Measurements from ENCODE around the gene ITPR3. TPM values are rescaled to one million over a fixed set of nuclear protein-coding genes. Genes with fewer than 3 reads are reported as not detected.
A peak's percentile ranks its signal among the peaks of the same experiment; 100 is the strongest.
"Not testable (repeated sequence)": the region's sequence is repeated elsewhere in the genome, so short reads cannot be mapped to it uniquely, and the experiment has no call there.

ITPR3 gene
- polyA plus RNA-seq, 1 donor, result 49.6 TPM

DNA sequence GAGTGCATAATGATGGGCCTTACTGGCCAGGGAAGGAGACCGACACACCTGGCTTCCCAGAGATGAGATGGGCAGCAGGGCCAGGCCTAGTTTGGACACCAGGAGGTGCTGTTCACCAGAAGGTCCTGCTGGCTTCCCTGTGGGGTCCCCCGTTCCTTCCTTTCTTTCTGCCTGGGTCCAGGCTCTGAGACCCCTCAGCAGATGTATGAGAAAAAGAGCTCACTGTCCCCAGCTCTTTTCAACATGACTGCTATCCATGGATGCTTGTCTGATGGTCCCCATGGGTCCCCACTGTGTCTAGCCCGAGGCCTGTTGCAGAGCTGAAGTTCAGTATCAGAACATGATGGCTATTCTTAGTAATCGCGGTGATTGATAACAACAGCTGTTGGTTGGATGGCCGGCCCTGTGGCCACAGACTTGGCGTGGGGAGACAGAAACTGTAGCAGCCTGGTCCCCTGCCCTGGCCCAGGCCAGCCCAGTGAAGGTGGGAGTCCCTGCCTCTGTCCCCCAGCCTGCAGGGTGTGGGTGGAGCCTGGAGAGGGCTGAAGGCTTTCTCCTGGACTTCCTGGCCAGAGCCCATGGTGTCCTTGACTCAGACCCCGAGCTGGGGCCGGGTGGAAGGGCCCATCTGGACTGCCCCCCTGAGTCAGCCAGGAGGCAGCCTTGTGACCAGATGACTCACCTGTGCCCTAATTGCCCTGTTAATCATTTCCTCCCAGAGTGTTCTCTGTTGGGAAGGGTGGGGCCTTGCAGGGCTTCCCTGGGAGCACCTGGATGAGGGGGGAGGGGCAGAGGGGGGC, 31.2 kb upstream of the ITPR3 start:
- no peaks in the 10 kb centered on the region for H3K27me3 ChIP-seq (ENCODE audit: control insufficient read depth, insufficient read depth, low read length)
- no peak overlapping the region for H3K4me3 ChIP-seq (ENCODE audit: low read length)
- H3K36me3 ChIP-seq (ENCODE audit: control insufficient read depth, insufficient read depth, low read length), result no peaks in the 10 kb centered on the region
- WGBS (ENCODE audit: insufficient coverage, low lambda C conversion rate), result no CpG with 5 or more reads among the region's 9 CpGs
- DNase-seq, result peak; percentile 96 to 99
- peaks cover 5% of the 10 kb centered on the region for H3K9me3 ChIP-seq (ENCODE audit: control insufficient read depth, low read depth, low read length)
- peaks cover 45% of the 10 kb centered on the region for H3K4me1 ChIP-seq (ENCODE audit: control insufficient read depth, insufficient read depth, low read length)
- H3K27ac ChIP-seq (ENCODE audit: low read length), result peak overlapping the region; percentile 98

GRCh38 chr6:33590531-33591198, 30.5 kb upstream of the ITPR3 start:
- H3K4me3 ChIP-seq (ENCODE audit: low read length), result no peak overlapping the region
- H3K27me3 ChIP-seq (ENCODE audit: control insufficient read depth, insufficient read depth, low read length), result no peaks in the 10 kb centered on the region
- peak overlapping the region; percentile 98 for H3K27ac ChIP-seq (ENCODE audit: low read length)
- peaks cover 42% of the 10 kb centered on the region for H3K4me1 ChIP-seq (ENCODE audit: control insufficient read depth, insufficient read depth, low read length)
- DNase-seq, result peak; percentile 63 to 91
- peaks cover 5% of the 10 kb centered on the region for H3K9me3 ChIP-seq (ENCODE audit: control insufficient read depth, low read depth, low read length)
- no CpG with 5 or more reads among the region's 15 CpGs for WGBS (ENCODE audit: insufficient coverage, low lambda C conversion rate)
- H3K36me3 ChIP-seq (ENCODE audit: control insufficient read depth, insufficient read depth, low read length), result no peaks in the 10 kb centered on the region

DNA sequence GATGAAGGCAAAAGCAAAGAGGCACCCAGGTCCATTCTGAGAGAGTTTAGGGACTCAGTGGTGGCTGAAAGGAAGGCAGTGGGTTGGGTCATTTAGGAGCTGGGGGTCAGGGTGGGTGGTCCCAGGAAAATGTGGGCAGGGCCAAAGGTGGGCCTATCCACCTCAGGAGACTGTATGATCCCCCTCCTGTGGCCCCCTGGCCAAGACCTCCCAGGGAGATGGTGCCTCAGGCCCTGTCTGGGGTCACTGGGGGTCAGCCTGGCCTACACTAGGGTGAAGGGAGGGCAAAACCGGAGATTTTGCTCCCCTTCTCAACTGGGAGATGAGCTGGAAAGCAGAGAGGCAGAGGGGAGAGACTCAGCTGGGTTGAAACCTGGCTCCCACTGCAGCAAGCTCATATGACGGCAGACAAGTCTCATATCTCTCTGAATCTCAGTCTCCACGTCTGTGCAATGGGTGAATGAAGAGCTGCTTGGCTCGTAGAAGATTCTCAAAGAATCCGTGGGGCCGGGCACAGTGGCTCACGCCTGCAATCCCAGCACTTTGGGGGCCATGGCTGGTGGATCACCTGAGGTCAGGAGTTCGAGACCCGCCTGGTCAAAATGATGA, 29.6 kb upstream of the ITPR3 start:
- DNase-seq, result no peak
- Histone ChIP-seq H3K4me1 (ENCODE audit: control insufficient read depth, insufficient read depth, low read length) (peaks cover 42% of the 10 kb centered on the region), H3K4me3 (ENCODE audit: low read length) (no peak overlapping the region), H3K27ac (ENCODE audit: low read length) (peak overlapping the region; percentile 98), H3K9me3 (ENCODE audit: control insufficient read depth, low read depth, low read length) (peaks cover 5% of the 10 kb centered on the region), H3K36me3 (ENCODE audit: control insufficient read depth, insufficient read depth, low read length) (no peaks in the 10 kb centered on the region), H3K27me3 (ENCODE audit: control insufficient read depth, insufficient read depth, low read length) (no peaks in the 10 kb centered on the region)
- WGBS (ENCODE audit: insufficient coverage, low lambda C conversion rate), result no CpG with 5 or more reads among the region's 9 CpGs

DNA sequence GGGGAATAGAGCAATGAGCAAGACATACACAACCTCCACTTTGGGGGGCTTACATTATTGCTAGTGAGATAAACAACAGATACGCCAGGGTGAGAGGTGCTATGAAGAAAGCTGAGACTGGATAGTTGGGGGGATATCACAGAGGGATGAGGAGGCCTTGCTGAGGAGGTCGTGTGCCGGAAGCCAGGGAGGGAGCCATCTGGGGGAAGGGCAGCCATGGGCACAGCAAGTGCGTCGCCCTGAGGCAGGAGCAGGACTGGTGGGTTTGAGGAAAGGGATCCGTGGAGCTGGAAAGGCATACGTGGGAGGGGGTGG, 28.9 kb upstream of the ITPR3 start:
- no peak overlapping the region for H3K4me3 ChIP-seq (ENCODE audit: low read length)
- no peak for DNase-seq
- H3K27ac ChIP-seq (ENCODE audit: low read length), result no peak overlapping the region
- no peaks in the 10 kb centered on the region for H3K27me3 ChIP-seq (ENCODE audit: control insufficient read depth, insufficient read depth, low read length)
- peaks cover 42% of the 10 kb centered on the region for H3K4me1 ChIP-seq (ENCODE audit: control insufficient read depth, insufficient read depth, low read length)
- peaks cover 5% of the 10 kb centered on the region for H3K9me3 ChIP-seq (ENCODE audit: control insufficient read depth, low read depth, low read length)
- 100% methylated on average over 1 of the region's 7 CpGs for WGBS (ENCODE audit: insufficient coverage, low lambda C conversion rate)
- no peaks in the 10 kb centered on the region for H3K36me3 ChIP-seq (ENCODE audit: control insufficient read depth, insufficient read depth, low read length)

DNA sequence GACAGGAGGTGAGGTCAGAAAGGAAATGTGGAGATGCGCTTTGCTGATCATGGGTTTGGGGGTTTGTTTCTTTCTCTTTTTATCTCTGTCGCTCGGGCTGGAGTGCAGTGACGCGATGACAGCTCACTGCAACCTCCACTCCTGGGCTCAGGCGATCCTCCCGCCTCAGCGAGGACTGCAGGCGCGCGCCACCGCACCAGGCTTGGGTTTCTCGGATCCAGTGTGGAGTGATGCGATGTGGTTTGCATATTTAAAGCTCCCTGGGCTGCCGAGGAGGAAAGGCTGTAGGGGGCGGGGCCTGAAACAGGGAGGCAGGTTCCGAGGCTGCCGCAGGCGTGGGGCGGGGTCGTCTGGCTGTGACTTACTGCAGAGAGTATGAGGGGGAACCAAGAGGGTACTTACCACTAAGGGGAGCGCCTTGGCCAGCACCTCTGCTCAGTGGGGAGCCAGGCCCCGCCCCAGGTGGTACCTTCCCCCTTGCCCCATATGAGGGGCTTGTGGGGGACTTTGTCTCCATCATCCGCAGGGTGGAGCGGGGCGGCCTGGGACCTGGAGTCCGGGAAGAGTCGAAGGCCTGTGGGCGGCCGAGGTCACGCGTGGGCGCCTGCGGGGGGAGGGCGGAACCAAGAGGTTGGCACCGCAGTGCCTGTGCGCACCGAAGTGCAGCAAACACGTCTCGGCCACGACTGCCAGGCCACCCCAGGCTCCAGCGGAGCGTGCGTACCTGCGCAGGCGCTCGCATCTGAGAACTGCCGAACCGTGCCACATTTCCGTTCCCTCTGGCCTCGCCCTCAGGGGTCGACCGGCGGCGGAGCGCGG, 28.3 kb upstream of the ITPR3 start:
- peaks cover 5% of the 10 kb centered on the region for H3K9me3 ChIP-seq (ENCODE audit: control insufficient read depth, low read depth, low read length)
- peaks cover 42% of the 10 kb centered on the region for H3K4me1 ChIP-seq (ENCODE audit: control insufficient read depth, insufficient read depth, low read length)
- WGBS (ENCODE audit: insufficient coverage, low lambda C conversion rate), result no CpG with 5 or more reads among the region's 57 CpGs
- peak in 1 of 2 donors; percentile 65 for DNase-seq
- no peak overlapping the region for H3K27ac ChIP-seq (ENCODE audit: low read length)
- no peaks in the 10 kb centered on the region for H3K27me3 ChIP-seq (ENCODE audit: control insufficient read depth, insufficient read depth, low read length)
- no peaks in the 10 kb centered on the region for H3K36me3 ChIP-seq (ENCODE audit: control insufficient read depth, insufficient read depth, low read length)
- H3K4me3 ChIP-seq (ENCODE audit: low read length), result peak overlapping the region; percentile 26

DNA sequence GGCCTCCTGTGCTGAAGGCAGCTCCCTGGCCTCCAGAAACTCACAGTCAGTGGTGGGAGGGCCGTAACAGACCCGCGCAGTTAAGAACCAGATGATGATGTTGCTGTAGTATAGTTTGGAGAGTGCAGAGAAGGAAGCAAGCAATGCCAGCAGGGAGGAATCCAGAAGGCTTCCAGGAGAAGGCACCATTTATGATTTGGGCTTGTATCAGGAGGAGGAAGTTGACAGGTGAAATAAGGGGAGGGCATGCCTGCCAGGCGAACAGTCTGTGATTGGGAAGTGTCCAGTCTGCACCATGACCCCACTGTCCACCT, 27.8 kb upstream of the ITPR3 start:
- DNase-seq, result no peak
- Histone ChIP-seq H3K36me3 (ENCODE audit: control insufficient read depth, insufficient read depth, low read length) (no peaks in the 10 kb centered on the region), H3K27me3 (ENCODE audit: control insufficient read depth, insufficient read depth, low read length) (no peaks in the 10 kb centered on the region), H3K27ac (ENCODE audit: low read length) (no peak overlapping the region), H3K4me1 (ENCODE audit: control insufficient read depth, insufficient read depth, low read length) (peaks cover 42% of the 10 kb centered on the region), H3K4me3 (ENCODE audit: low read length) (peak overlapping the region; percentile 26), H3K9me3 (ENCODE audit: control insufficient read depth, low read depth, low read length) (peaks cover 5% of the 10 kb centered on the region)
- no CpG with 5 or more reads among the region's 4 CpGs for WGBS (ENCODE audit: insufficient coverage, low lambda C conversion rate)

DNA sequence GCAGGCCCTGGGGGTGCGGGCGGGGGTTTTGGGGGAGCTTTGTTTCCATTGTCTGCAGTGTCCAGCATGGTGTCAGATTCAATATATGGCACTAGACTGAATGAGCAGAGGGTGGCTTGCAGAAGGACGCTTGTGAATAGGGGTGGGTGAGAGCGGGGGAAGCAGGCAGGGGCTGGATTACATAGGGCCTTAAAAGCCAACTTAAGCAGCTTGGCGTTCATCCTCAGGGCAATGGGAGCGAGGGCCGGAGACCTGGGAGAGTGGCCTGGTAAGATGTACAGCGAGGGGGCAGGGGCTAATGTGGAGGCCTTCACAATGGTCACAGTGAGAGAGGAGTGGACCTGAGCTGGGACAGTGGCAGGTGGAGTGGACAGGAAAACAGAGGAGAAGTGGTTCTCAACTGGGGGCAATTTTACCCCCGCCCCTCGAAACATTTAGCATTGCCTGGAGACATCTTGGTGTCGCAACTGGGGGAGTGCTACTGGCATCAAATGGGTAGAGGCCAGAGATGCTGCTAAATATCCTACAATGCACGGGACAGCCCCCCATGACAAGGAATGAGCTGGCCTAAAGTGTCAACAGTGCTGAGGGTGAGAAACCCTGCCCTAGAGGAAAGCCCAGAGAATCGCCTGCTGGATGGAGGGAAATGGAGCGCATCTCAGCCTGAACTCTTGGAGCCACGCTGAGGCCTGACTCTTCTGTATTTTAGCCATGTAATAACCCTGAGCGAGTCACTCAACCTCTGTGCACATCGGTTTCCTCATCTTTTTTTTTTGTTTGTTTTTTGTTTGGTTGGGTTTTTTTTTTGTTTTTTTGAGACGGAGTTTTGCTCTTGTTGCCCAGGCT, 25.9 kb upstream of the ITPR3 start:
- 90% methylated on average over 2 of the region's 18 CpGs for WGBS (ENCODE audit: insufficient coverage, low lambda C conversion rate)
- Histone ChIP-seq H3K4me1 (ENCODE audit: control insufficient read depth, insufficient read depth, low read length) (peaks cover 28% of the 10 kb centered on the region), H3K9me3 (ENCODE audit: control insufficient read depth, low read depth, low read length) (peaks cover 5% of the 10 kb centered on the region), H3K4me3 (ENCODE audit: low read length) (no peak overlapping the region), H3K36me3 (ENCODE audit: control insufficient read depth, insufficient read depth, low read length) (no peaks in the 10 kb centered on the region), H3K27me3 (ENCODE audit: control insufficient read depth, insufficient read depth, low read length) (no peaks in the 10 kb centered on the region), H3K27ac (ENCODE audit: low read length) (no peak overlapping the region)
- no peak for DNase-seq

DNA sequence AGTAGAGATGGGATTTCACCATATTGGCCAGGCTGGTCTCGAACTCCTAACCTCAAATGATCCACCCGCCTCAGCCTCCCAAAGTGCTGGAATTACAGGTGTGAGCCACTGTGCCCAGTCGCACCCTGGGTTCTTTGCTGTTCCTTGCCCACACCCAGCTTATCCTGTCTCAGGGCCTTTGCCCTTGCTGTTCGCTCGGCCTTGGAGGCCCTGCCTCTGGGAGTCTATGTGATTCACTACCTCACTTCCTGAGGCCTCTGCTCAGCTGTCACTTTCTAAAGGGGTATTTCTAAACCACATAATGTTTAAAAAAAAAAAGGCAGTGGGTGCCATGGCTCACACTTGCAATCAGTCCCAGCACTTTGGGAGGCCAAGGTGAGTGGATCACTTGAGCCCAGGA, 24.2 kb upstream of the ITPR3 start:
- H3K4me1 ChIP-seq (ENCODE audit: control insufficient read depth, insufficient read depth, low read length), result peaks cover 15% of the 10 kb centered on the region
- not testable (repeated sequence) for DNase-seq; H3K27ac ChIP-seq (ENCODE audit: low read length); H3K4me3 ChIP-seq (ENCODE audit: low read length); H3K9me3 ChIP-seq (ENCODE audit: control insufficient read depth, low read depth, low read length); H3K27me3 ChIP-seq (ENCODE audit: control insufficient read depth, insufficient read depth, low read length); H3K36me3 ChIP-seq (ENCODE audit: control insufficient read depth, insufficient read depth, low read length)
- no CpG with 5 or more reads among the region's 5 CpGs for WGBS (ENCODE audit: insufficient coverage, low lambda C conversion rate)

DNA sequence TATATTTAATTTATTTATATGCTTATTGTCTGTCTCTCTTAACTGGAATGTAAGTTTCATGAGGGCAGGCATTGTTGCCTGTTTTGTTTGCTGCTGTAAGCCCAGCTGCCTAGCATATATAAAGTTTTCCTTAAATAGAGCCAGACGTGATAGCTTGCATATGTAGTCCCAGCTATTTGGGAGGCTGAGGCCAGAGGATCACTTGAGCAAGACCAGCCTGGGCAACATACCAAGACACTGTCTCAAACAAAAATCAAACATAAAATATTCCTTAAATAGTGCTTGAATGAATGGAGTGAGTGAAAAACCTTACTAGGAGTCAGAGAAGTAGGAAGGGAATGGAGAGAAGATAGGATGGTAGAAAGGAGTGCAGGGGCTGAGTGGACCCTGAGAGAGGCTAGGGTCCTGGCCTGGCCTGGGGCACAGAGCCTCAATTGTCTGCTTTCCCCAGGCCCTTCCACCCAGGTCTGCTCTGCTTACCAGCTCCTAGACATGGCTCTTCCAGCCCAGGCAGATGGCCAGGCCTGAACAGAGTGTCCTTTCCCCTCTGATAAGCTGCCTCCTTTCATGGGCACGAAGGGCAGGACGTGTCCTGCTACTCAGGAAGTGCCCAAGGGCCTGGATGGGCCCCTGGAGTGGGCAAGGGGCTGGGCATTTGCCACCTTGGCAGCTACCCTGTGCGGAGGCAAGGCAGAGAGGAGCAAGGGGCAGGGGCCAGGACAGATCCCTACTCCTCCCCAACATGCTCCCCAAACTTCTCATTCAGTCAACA, 23.4 kb upstream of the ITPR3 start:
- Histone ChIP-seq H3K27ac (ENCODE audit: low read length) (no peak overlapping the region), H3K27me3 (ENCODE audit: control insufficient read depth, insufficient read depth, low read length) (no peaks in the 10 kb centered on the region), H3K36me3 (ENCODE audit: control insufficient read depth, insufficient read depth, low read length) (no peaks in the 10 kb centered on the region), H3K4me3 (ENCODE audit: low read length) (no peak overlapping the region), H3K4me1 (ENCODE audit: control insufficient read depth, insufficient read depth, low read length) (peaks cover 11% of the 10 kb centered on the region), H3K9me3 (ENCODE audit: control insufficient read depth, low read depth, low read length) (peaks cover 5% of the 10 kb centered on the region)
- no CpG with 5 or more reads among the region's 4 CpGs for WGBS (ENCODE audit: insufficient coverage, low lambda C conversion rate)
- DNase-seq, result no peak

Measured in large intestine (tissue), 3 donors.